Measurements from ENCODE around the gene CALM3.
A peak's percentile ranks its signal among the peaks of the same experiment; 100 is the strongest.
"Not testable (repeated sequence)": the region's sequence is repeated elsewhere in the genome, so short reads cannot be mapped to it uniquely, and the experiment has no call there.

The CALM3 gene

GRCh38 chr19:46626446-46626845 lies 25.3 kb downstream of the CALM3 start:
- no peak for DNase-seq (ENCODE audit: extremely low read depth, low read depth)
- no peak overlapping the region for H3K4me3 ChIP-seq (replicated peaks; ENCODE audit: low read depth, low read length)
- TF ChIP-seq CTCF (IDR thresholded peaks at IDR 0.05; ENCODE audit: low read depth, low read length, missing control alignments), result no peak

GRCh38 chr19:46628970-46629369 lies 27.8 kb downstream of the CALM3 start:
- DNase-seq (ENCODE audit: extremely low read depth, low read depth), result not testable (repeated sequence)

DNA sequence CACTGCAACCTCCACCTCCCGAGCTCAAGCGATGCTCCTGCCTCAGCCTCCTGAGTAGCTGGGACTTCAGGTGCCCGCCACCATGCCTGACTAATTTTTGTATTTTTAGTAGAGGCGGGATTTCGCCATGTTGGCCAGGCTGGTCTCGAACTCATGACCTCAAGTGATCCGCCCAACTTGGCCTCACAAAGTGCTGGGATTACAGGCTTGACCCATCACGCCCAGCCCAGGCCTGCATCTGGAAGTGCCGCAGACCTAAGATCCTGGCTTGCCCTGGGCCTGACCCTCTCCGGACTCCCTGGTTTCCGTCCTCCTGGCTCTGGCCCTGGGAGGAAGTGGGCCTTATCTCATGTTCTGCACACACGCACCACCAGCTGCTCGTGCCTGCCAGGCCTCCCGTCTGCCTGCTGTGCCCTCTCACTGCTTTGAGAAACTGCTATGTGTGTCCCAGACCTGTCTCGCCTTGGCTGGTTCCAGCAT lies 28.5 kb downstream of the CALM3 start:
- no peak overlapping the region for H3K4me3 ChIP-seq (replicated peaks; ENCODE audit: low read depth, low read length)
- DNase-seq (ENCODE audit: extremely low read depth, low read depth), result no peak
- no peak for TF ChIP-seq CTCF (IDR thresholded peaks at IDR 0.05; ENCODE audit: low read depth, low read length, missing control alignments)

More at GRCh38 chr19:46628970-46629369, 27.8 kb downstream of the CALM3 start:
- not testable (repeated sequence) for H3K4me3 ChIP-seq (replicated peaks; ENCODE audit: low read depth, low read length)

GRCh38 chr19:46630586-46631205 lies 29.6 kb downstream of the CALM3 start:
- no peak for TF ChIP-seq CTCF (IDR thresholded peaks at IDR 0.05; ENCODE audit: low read depth, low read length, missing control alignments)
- no peak overlapping the region for H3K4me3 ChIP-seq (replicated peaks; ENCODE audit: low read depth, low read length)
- no peak for DNase-seq (ENCODE audit: extremely low read depth, low read depth)

- H3K4me3 ChIP-seq (replicated peaks; ENCODE audit: low read depth, low read length), result no peak overlapping the region
- DNase-seq (ENCODE audit: extremely low read depth, low read depth), result no peak
- TF ChIP-seq CTCF (IDR thresholded peaks at IDR 0.05; ENCODE audit: low read depth, low read length, missing control alignments), result no peak
Observed at GRCh38 chr19:46631481-46631880, 30.4 kb downstream of the CALM3 start.

- TF ChIP-seq CTCF (IDR thresholded peaks at IDR 0.05; ENCODE audit: low read depth, low read length, missing control alignments), result no peak
- DNase-seq (ENCODE audit: extremely low read depth, low read depth), result no peak
- no peak overlapping the region for H3K4me3 ChIP-seq (replicated peaks; ENCODE audit: low read depth, low read length)
Observed at GRCh38 chr19:46633130-46633529, 32.0 kb downstream of the CALM3 start.

GRCh38 chr19:46634045-46634655 lies 33.0 kb downstream of the CALM3 start:
- H3K4me3 ChIP-seq (replicated peaks; ENCODE audit: low read depth, low read length), result peak overlapping the region; percentile 22
- DNase-seq (ENCODE audit: extremely low read depth, low read depth), result peak; percentile 52
- no peak for TF ChIP-seq CTCF (IDR thresholded peaks at IDR 0.05; ENCODE audit: low read depth, low read length, missing control alignments)
